Measurements from ENCODE around the gene UQCR10. TPM values are rescaled to one million over a fixed set of nuclear protein-coding genes. Genes with fewer than 3 reads are reported as not detected.

Gene UQCR10
- total RNA-seq, 1 donor: 52.1 TPM

- H3K4me3 ChIP-seq (ENCODE audit: insufficient read depth, low read length): no peak overlapping the region
- no peak overlapping the region for H2AFZ ChIP-seq (ENCODE audit: low read length)
- H3K9me3 ChIP-seq (ENCODE audit: low read depth, low read length): no peaks in the 10 kb centered on the region
- H3K4me2 ChIP-seq (ENCODE audit: insufficient read depth, low read length): no peak overlapping the region
- no peaks in the 10 kb centered on the region for H3K27me3 ChIP-seq (ENCODE audit: insufficient read depth, low read length)
- H3K36me3 ChIP-seq (ENCODE audit: insufficient read depth, low read length): peaks cover 60% of the 10 kb centered on the region
- TF ChIP-seq CTCF (IDR thresholded peaks at IDR 0.05; ENCODE audit: extremely low read depth, low read depth, low read length): no peak
- H3K79me2 ChIP-seq (ENCODE audit: insufficient read depth, low read length): no peaks in the 10 kb centered on the region
- no peaks in the 10 kb centered on the region for H4K20me1 ChIP-seq (ENCODE audit: insufficient read depth, low read length)
- H3K27ac ChIP-seq (ENCODE audit: low read depth, low read length): no peak overlapping the region
- H3K4me1 ChIP-seq (ENCODE audit: insufficient read depth, low read length): peaks cover 18% of the 10 kb centered on the region
- DNase-seq (ENCODE audit: insufficient read length, low spot score, missing footprints): no peak
Measured at GRCh38 chr22:29797351-29797750, 30.2 kb downstream of the UQCR10 start.

- no peaks in the 10 kb centered on the region for H3K9me3 ChIP-seq (ENCODE audit: low read depth, low read length)
- peaks cover 18% of the 10 kb centered on the region for H3K4me1 ChIP-seq (ENCODE audit: insufficient read depth, low read length)
- peaks cover 54% of the 10 kb centered on the region for H3K36me3 ChIP-seq (ENCODE audit: insufficient read depth, low read length)
- no peaks in the 10 kb centered on the region for H3K27me3 ChIP-seq (ENCODE audit: insufficient read depth, low read length)
- no peaks in the 10 kb centered on the region for H4K20me1 ChIP-seq (ENCODE audit: insufficient read depth, low read length)
- TF ChIP-seq CTCF (IDR thresholded peaks at IDR 0.05; ENCODE audit: extremely low read depth, low read depth, low read length): no peak
- DNase-seq (ENCODE audit: insufficient read length, low spot score, missing footprints): no peak
- H3K27ac ChIP-seq (ENCODE audit: low read depth, low read length): peak overlapping the region; percentile 75
- no peaks in the 10 kb centered on the region for H3K79me2 ChIP-seq (ENCODE audit: insufficient read depth, low read length)
- no peak overlapping the region for H3K4me2 ChIP-seq (ENCODE audit: insufficient read depth, low read length)
- H3K4me3 ChIP-seq (ENCODE audit: insufficient read depth, low read length): no peak overlapping the region
- H2AFZ ChIP-seq (ENCODE audit: low read length): no peak overlapping the region
Measured at GRCh38 chr22:29798318-29798717, 31.1 kb downstream of the UQCR10 start.

- no peak for TF ChIP-seq CTCF (IDR thresholded peaks at IDR 0.05; ENCODE audit: extremely low read depth, low read depth, low read length)
- Histone ChIP-seq H3K4me2 (ENCODE audit: insufficient read depth, low read length) (peak overlapping the region; percentile 54), H3K9me3 (ENCODE audit: low read depth, low read length) (no peaks in the 10 kb centered on the region), H3K27me3 (ENCODE audit: insufficient read depth, low read length) (no peaks in the 10 kb centered on the region), H3K27ac (ENCODE audit: low read depth, low read length) (peak overlapping the region; percentile 75), H3K79me2 (ENCODE audit: insufficient read depth, low read length) (no peaks in the 10 kb centered on the region), H3K4me1 (ENCODE audit: insufficient read depth, low read length) (peaks cover 18% of the 10 kb centered on the region), H2AFZ (ENCODE audit: low read length) (peak overlapping the region; percentile 44), H3K36me3 (ENCODE audit: insufficient read depth, low read length) (peaks cover 54% of the 10 kb centered on the region), H4K20me1 (ENCODE audit: insufficient read depth, low read length) (no peaks in the 10 kb centered on the region), H3K4me3 (ENCODE audit: insufficient read depth, low read length) (peak overlapping the region; percentile 15)
- peak; percentile 1 for DNase-seq (ENCODE audit: insufficient read length, low spot score, missing footprints)
Measured at GRCh38 chr22:29798801-29799200, 31.6 kb downstream of the UQCR10 start.

- peak overlapping the region; percentile 49 for H2AFZ ChIP-seq (ENCODE audit: low read length)
- H3K4me3 ChIP-seq (ENCODE audit: insufficient read depth, low read length): peak overlapping the region; percentile 15
Measured at GRCh38 chr22:29799217-29799680, 32.1 kb downstream of the UQCR10 start.

More at GRCh38 chr22:29799217-29799680, 32.1 kb downstream of the UQCR10 start:
- Histone ChIP-seq H3K4me2 (ENCODE audit: insufficient read depth, low read length) (peak overlapping the region; percentile 54), H3K4me1 (ENCODE audit: insufficient read depth, low read length) (peaks cover 18% of the 10 kb centered on the region), H4K20me1 (ENCODE audit: insufficient read depth, low read length) (no peaks in the 10 kb centered on the region), H3K27me3 (ENCODE audit: insufficient read depth, low read length) (no peaks in the 10 kb centered on the region), H3K9me3 (ENCODE audit: low read depth, low read length) (no peaks in the 10 kb centered on the region), H3K27ac (ENCODE audit: low read depth, low read length) (peak overlapping the region; percentile 75), H3K36me3 (ENCODE audit: insufficient read depth, low read length) (peaks cover 58% of the 10 kb centered on the region), H3K79me2 (ENCODE audit: insufficient read depth, low read length) (no peaks in the 10 kb centered on the region)
- peak; percentile 98 for DNase-seq (ENCODE audit: insufficient read length, low spot score, missing footprints)
- peak; percentile 15 for TF ChIP-seq CTCF (IDR thresholded peaks at IDR 0.05; ENCODE audit: extremely low read depth, low read depth, low read length)

All from osteoblast (primary cell).